ENCODE data around the gene GPR55. TPM values are rescaled to one million over a fixed set of nuclear protein-coding genes. Genes with fewer than 3 reads are reported as not detected.

The GPR55 gene
- total RNA-seq, 1 experiment from 2014 or later: 0.07 TPM

GRCh38 chr2:230960026-230960425 lies 35.0 kb upstream of the GPR55 start:
- Histone ChIP-seq H3K9me2 (replicated peaks; ENCODE audit: low read length) (no peaks in the 10 kb centered on the region), H3K9ac (ENCODE audit: low read length) (no peak overlapping the region), H4K20me1 (ENCODE audit: low read length) (no peaks in the 10 kb centered on the region), H3K36me3 (ENCODE audit: low read depth, low read length) (no peaks in the 10 kb centered on the region), H3K4me1 (ENCODE audit: insufficient read depth, low read length) (0 out of 2 replicates have a peak, but pooled peaks cover 13% of the 10 kb centered on the region), H3K4me2 (ENCODE audit: low read length) (no peak overlapping the region), H3K79me2 (ENCODE audit: low read length) (no peaks in the 10 kb centered on the region), H3F3A (ENCODE audit: low read length, unreplicated experiment) (no peaks in the 10 kb centered on the region), H3K27ac (ENCODE audit: low read length) (no peak overlapping the region), H3K27me3 (ENCODE audit: low read length) (no peaks in the 10 kb centered on the region), H2AFZ (ENCODE audit: low read length) (no peak overlapping the region), H3K4me3 (ENCODE audit: low read length) (no peak overlapping the region), H3K9me3 (ENCODE audit: low read length) (no peaks in the 10 kb centered on the region)
- intact Hi-C loops (cut with micrococcal nuclease): no loop called here
- no TSS peak for BruUV-seq (replicated peaks)
- no peak for TF ChIP-seq EZH2 (IDR thresholded peaks at IDR 0.05; ENCODE audit: low read length, unreplicated experiment)
- TF ChIP-seq CTCF (conservative IDR thresholded peaks at IDR 0.05; ENCODE audit: low read depth, low read length): no peak
- TF ChIP-seq EZH2phosphoT487 (IDR thresholded peaks at IDR 0.05; ENCODE audit: borderline replicate concordance, low read length): no peak
- ChIA-PET CTCF (no interaction called here), POLR2A (ENCODE audit: unreplicated experiment) (no interaction called here)
- ATAC-seq (no peak), DNase-seq (no peak)

GRCh38 chr2:230958820-230959756 lies 34.0 kb upstream of the GPR55 start:
- H3K27ac ChIP-seq (ENCODE audit: low read length): no peak overlapping the region
- no peak overlapping the region for H2AFZ ChIP-seq (ENCODE audit: low read length)
- ATAC-seq (no peak), DNase-seq (no peak)
- H3K4me1 ChIP-seq (ENCODE audit: insufficient read depth, low read length): 0 out of 2 replicates have a peak, but pooled peaks cover 13% of the 10 kb centered on the region
- intact Hi-C loops (cut with micrococcal nuclease): no loop called here
- TF ChIP-seq EZH2phosphoT487 (IDR thresholded peaks at IDR 0.05; ENCODE audit: borderline replicate concordance, low read length): no peak
- no peaks in the 10 kb centered on the region for H3K36me3 ChIP-seq (ENCODE audit: low read depth, low read length)
- POLR2A ChIA-PET (ENCODE audit: unreplicated experiment): no interaction called here
- no peak overlapping the region for H3K9ac ChIP-seq (ENCODE audit: low read length)
- H3K9me3 ChIP-seq (ENCODE audit: low read length): no peaks in the 10 kb centered on the region
- no peaks in the 10 kb centered on the region for H3K27me3 ChIP-seq (ENCODE audit: low read length)
- H4K20me1 ChIP-seq (ENCODE audit: low read length): no peaks in the 10 kb centered on the region
- no peaks in the 10 kb centered on the region for H3K79me2 ChIP-seq (ENCODE audit: low read length)
- H3K4me3 ChIP-seq (ENCODE audit: low read length): no peak overlapping the region
- BruUV-seq (replicated peaks): no TSS peak
- H3F3A ChIP-seq (ENCODE audit: low read length, unreplicated experiment): no peaks in the 10 kb centered on the region
- CTCF ChIA-PET: no interaction called here
- no peak overlapping the region for H3K4me2 ChIP-seq (ENCODE audit: low read length)
- no peaks in the 10 kb centered on the region for H3K9me2 ChIP-seq (replicated peaks; ENCODE audit: low read length)

GRCh38 chr2:230957756-230958391 lies 32.8 kb upstream of the GPR55 start:
- peak overlapping the region; percentile 85 for H2AFZ ChIP-seq (ENCODE audit: low read length)
- POLR2A ChIA-PET (ENCODE audit: unreplicated experiment): no interaction called here

More at GRCh38 chr2:230957756-230958391, 32.8 kb upstream of the GPR55 start:
- DNase-seq (no peak), ATAC-seq (no peak)
- H3K9me3 ChIP-seq (ENCODE audit: low read length): no peaks in the 10 kb centered on the region
- no TSS peak for BruUV-seq (replicated peaks)
- TF ChIP-seq CTCF (conservative IDR thresholded peaks at IDR 0.05; ENCODE audit: low read depth, low read length) (no peak), EZH2 (IDR thresholded peaks at IDR 0.05; ENCODE audit: low read length, unreplicated experiment) (no peak), EZH2phosphoT487 (IDR thresholded peaks at IDR 0.05; ENCODE audit: borderline replicate concordance, low read length) (no peak)
- H3F3A ChIP-seq (ENCODE audit: low read length, unreplicated experiment): no peaks in the 10 kb centered on the region
- no peaks in the 10 kb centered on the region for H4K20me1 ChIP-seq (ENCODE audit: low read length)
- H3K9ac ChIP-seq (ENCODE audit: low read length): peak overlapping the region; percentile 46
- H3K4me1 ChIP-seq (ENCODE audit: insufficient read depth, low read length): 0 out of 2 replicates have a peak, but pooled peaks cover 13% of the 10 kb centered on the region
- intact Hi-C loops (cut with micrococcal nuclease): no loop called here
- H3K9me2 ChIP-seq (replicated peaks; ENCODE audit: low read length): no peaks in the 10 kb centered on the region
- H3K4me3 ChIP-seq (ENCODE audit: low read length): peak overlapping the region; percentile 68
- H3K4me2 ChIP-seq (ENCODE audit: low read length): peak overlapping the region; percentile 90
- H3K27me3 ChIP-seq (ENCODE audit: low read length): no peaks in the 10 kb centered on the region
- no peaks in the 10 kb centered on the region for H3K79me2 ChIP-seq (ENCODE audit: low read length)
- no peaks in the 10 kb centered on the region for H3K36me3 ChIP-seq (ENCODE audit: low read depth, low read length)
- CTCF ChIA-PET: no interaction called here
- H3K27ac ChIP-seq (ENCODE audit: low read length): no peak overlapping the region
